Amniotic epithelial cell (primary cell): ENCODE data around the gene TPO.

ENCODE experiments used
- DNase-seq: peaks from one replicate; pipeline ENCODE4 v3.0.0-alpha.2; 2010; ENCODE audit warnings: low read depth

TPO gene

GRCh38 chr2:1527153-1527992, 114.1 kb downstream of the TPO start:
- no peak for DNase-seq

GRCh38 chr2:1528273-1529064, 115.2 kb downstream of the TPO start:
- DNase-seq, result no peak

- DNase-seq, result no peak
Measured at GRCh38 chr2:1538663-1539062, 125.4 kb downstream of the TPO start.

GRCh38 chr2:1539441-1539840, 126.2 kb downstream of the TPO start:
- DNase-seq, result no peak

GRCh38 chr2:1539973-1540372, 126.7 kb downstream of the TPO start:
- no peak for DNase-seq

GRCh38 chr2:1540481-1540880, 127.2 kb downstream of the TPO start:
- no peak for DNase-seq

GRCh38 chr2:1541040-1541439, 127.8 kb downstream of the TPO start:
- DNase-seq, result no peak

GRCh38 chr2:1541819-1542475, 128.7 kb downstream of the TPO start:
- DNase-seq, result no peak

GRCh38 chr2:1542971-1543370, 129.7 kb downstream of the TPO start:
- DNase-seq, result no peak

- no peak for DNase-seq
Measured at GRCh38 chr2:1543776-1544477, 130.7 kb downstream of the TPO start.

- peak; percentile 47 for DNase-seq
Measured at GRCh38 chr2:1544478-1545069, 131.3 kb downstream of the TPO start.

- DNase-seq, result peak; percentile 53
Measured at GRCh38 chr2:1546023-1546591, 132.8 kb downstream of the TPO start.

GRCh38 chr2:1546901-1547300, 133.6 kb downstream of the TPO start:
- no peak for DNase-seq

GRCh38 chr2:1548910-1549673, 135.8 kb downstream of the TPO start:
- no peak for DNase-seq

- no peak for DNase-seq
Measured at GRCh38 chr2:1550076-1550475, 136.8 kb downstream of the TPO start.

GRCh38 chr2:1550658-1551316, 137.5 kb downstream of the TPO start:
- peak; percentile 12 for DNase-seq

- no peak for DNase-seq
Measured at GRCh38 chr2:1551905-1552304, 138.6 kb downstream of the TPO start.

GRCh38 chr2:1552611-1553010, 139.3 kb downstream of the TPO start:
- no peak for DNase-seq

- peak; percentile 80 for DNase-seq
Measured at GRCh38 chr2:1553671-1554295, 140.5 kb downstream of the TPO start.

- DNase-seq, result no peak
Measured at GRCh38 chr2:1556286-1556685, 143.0 kb downstream of the TPO start.
